ENCODE data around the gene MRPL41. TPM values are rescaled to one million over a fixed set of nuclear protein-coding genes. Genes with fewer than 3 reads are reported as not detected.
A peak's percentile ranks its signal among the peaks of the same experiment; 100 is the strongest.
"Not testable (repeated sequence)": the region's sequence is repeated elsewhere in the genome, so short reads cannot be mapped to it uniquely, and the experiment has no call there.

Gene MRPL41
- polyA plus RNA-seq, 1 donor, result 27.6 TPM

DNA sequence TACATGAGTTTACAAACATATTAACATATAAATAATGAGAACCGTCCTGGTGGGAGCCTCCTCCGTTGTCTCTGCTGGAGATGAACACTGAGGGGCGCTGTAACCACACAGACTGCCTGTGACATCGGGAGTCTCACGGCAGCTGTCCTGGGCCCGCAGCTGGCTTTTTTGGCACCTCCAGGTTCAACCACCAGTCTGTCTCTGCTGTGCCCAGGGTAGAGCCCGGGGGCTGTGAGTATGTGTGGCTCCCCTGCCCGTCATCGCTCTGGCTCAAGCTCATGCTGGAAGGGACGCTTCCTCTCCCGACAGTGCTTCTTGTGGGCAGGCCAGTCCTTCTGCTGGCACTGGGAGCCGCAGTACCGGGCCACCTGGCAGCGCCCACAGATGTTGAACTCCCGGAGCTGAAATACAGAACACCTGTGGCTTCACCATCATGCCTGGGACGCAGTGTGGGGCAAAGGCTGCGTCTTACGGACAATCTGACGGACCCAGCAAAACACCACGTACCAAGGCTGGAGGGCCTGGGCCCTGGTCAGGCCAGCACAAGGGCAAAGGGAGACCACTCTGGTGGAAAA is 30.7 kb downstream of the MRPL41 start:
- DNase-seq (ENCODE audit: low read depth), result no peak

DNA sequence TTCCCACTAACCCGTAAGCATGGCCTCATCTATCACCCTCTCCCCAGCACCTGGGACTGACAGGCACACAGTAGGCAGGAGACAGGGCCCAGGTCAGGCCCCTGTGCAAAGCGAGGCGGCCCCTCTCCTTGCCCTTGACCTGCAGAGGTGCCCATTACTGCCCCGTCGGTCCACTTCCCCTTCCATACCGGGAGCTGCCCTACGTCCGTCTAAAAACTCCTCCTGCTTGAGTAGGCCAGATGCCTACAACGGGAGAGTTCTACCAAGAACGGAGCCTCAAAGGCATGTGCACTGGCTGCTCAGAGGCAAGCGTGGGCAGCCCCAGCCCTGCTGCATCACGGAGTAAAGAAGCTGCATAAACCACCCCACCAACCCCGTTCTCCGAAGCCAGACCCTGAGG is 31.7 kb downstream of the MRPL41 start:
- no peak for DNase-seq (ENCODE audit: low read depth)

DNA sequence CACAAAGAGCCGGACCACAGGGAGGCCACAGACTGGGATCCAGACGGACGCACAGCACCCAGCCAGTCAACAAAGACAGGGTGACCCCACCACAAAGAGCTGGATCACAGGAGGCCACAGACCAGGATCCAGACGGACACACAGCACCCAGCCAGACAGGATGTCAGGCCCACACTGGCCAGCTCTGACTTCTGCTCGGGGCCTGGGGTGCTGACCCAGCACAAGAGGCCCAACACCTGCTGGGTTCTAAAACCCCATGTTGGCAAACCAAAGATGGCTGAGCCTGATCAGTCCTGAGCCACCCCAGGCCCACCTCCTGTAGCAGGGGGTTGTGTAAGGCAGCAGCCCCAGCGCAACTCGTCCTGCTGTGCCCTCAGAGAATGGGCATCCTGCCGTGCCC is 32.3 kb downstream of the MRPL41 start:
- no peak for DNase-seq (ENCODE audit: low read depth)

DNA sequence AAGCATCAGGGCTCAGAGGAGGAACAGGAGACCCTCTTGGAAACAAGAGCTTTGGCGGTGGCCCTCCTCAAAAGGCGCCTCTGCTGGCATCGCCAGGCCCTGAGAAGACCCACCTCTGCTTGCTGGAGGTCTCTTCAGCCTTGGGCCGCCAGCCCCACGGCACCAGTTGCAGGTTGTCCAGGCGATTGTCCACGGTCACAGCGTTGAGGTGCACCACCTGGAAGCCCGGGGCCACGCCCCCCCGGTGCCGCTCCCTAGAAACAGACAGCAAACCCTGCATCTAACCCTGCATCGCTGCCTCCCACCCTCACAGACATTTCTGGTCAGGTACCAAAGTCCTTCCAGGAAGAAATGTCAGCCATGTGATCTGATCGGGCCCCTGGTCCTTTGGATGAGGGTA is 35.2 kb downstream of the MRPL41 start:
- no peak for DNase-seq (ENCODE audit: low read depth)

DNA sequence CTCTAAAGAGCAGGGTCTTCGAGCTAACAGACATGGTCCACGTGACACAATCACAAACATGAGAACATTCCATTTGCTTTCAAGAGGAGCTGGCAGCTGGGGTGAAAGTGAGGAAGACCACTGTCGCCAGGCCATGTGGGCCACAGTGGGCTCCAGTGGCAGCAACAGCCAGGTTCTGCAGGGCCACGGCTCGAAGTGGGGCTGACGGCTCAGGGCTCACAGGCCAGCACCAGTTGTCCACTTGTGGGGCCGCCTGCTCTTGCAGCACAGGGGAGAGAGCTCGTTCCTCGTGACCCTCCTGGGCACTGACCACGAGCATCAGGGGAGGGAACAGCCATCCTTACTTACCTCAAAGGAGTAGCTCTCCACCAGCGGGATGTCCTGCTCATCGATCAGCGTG is 36.6 kb downstream of the MRPL41 start:
- DNase-seq (ENCODE audit: low read depth), result no peak

DNA sequence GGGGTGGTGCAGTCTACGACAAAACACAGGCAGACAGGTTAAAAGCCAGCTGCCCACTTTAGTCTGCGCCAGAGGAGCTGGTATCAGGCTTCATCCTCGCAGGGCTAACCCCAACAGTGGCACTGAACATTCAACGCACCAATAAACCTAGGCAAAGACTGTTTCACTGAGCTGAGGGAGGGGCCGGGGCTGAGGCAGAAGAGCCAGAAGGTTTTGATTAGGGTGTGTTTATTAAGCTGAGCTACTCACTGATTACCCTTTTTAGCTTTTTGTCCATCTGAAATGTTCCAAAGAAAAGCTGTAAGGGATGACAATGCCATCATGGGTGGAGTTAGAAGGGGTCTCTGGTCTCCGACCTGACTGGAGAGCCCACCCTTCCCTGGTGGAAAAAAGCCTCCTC is 37.2 kb downstream of the MRPL41 start:
- no peak for DNase-seq (ENCODE audit: low read depth)

DNA sequence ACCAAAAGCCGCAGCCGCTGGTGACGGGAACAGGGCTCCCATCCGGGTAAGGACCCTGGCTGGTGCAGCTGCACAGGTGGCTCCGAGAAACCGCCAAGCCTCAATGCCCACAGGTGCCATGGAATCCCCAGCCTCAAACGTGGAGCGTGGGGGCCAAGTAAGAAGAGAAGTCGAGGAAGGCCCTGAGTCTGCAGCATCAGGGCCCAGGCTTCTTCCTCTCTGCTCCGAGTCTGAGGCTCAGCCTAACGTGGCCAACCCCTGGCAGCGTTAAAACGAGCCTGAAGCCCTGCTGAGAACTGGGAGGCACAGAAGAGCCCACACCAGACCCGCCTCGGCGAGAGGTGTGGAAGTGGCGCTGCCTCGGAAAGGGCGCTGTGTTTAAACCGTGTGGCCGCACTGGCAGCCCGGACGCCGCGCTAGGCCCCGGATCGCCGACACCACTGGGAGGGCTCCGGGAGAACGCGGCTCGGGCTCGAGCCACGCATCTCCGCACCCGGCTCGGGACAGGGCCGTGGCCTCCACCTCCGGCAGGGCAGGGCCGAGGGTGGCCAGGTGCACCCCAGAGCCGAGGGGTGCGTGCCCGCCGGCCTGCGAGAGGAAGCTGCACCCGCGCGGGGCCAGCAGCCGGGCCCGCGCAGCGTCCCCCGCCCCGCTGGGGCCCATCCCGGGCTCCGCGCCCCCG is 37.9 kb downstream of the MRPL41 start:
- no peak for DNase-seq (ENCODE audit: low read depth)

DNA sequence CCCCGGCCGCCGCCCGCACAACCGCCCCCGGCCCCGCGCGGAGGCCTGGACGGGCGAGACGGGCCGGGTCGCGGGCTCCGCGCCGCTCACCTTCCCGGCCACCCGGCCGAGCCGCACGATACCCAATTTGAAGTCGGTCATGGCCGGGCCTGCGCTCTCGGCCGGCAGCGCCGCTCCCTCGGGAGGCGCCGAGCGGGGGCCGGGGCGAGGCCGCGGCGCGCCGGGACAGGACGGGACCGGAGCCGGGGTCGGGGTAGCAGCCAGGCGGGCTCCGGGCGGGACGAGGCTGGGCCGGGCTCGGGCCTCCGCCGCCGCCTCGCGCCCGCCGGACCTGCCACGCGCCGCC is 38.4 kb downstream of the MRPL41 start:
- no peak for DNase-seq (ENCODE audit: low read depth)

DNA sequence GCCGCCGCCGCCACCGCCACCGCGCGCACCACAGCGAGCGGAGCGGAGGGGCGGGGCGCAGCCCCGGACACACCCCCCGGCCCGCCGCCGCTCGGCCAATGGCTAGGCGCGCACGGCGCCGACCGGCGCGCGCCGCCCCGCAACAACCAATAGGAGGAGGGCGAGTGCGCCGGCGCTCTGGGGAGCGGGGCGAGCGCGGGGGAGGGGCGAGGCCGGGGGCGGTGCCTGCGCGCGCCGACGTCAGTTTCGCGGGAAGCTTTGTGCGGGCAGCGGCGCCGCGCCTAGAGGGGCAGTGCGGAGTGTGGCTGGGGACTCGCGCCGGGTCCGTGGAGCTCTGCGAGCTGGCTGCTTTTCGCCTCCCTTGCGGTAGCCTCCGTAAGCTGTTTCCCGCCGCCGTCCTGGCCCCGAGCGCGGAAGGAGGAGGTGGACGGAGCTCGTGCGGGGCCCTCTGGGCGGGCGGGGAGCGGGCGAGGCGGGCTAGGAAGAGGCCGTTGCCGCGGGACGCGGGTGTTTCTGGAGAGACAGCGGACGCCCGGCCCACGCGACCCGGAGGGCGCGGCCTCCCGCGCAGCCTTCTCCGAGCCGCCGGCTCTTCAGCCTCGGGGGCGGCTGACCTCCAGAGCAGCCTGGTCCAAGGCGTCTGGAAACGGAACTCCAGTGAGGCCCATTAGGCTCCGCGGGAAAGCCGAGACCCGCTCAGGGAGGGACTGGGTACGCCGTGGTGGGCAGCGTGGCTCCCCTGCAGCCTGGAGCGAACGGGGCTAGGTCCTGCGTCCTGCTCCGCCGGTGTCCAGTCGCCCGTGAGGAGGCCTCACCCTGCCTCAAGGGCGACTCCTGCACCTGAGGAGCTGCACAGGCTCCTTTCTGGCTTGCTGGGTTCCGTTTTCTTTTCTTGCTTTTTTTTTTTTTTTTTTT is 39.0 kb downstream of the MRPL41 start, which contains the start of gene ZMYND19:
Gene ZMYND19 (minus strand): TSS at position 44 of the 915 bp plus-strand sequence. CDS start 249 bp downstream, outside the sequence.
- peak; percentile 84 for DNase-seq (ENCODE audit: low read depth)

DNA sequence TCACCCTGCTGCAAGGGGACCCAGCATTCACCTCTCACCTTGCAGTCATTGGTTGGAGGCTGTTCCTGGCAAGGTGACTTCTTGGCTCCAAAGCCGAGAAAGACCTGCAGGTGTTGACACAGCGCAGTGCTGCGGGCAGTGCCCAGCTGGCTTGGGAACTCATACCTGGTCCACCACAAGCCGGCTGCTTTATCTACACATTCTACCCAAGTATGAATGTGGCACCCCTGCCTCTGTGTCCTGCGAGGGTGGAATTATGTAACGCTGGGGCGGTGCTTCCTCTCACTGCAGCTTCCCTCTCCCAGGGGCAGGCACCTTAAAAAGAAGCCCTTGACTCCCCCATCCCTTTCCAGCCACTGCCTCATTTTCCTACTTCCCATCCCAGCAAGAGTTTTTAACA is 41.1 kb downstream of the MRPL41 start:
- no peak for DNase-seq (ENCODE audit: low read depth)

DNA sequence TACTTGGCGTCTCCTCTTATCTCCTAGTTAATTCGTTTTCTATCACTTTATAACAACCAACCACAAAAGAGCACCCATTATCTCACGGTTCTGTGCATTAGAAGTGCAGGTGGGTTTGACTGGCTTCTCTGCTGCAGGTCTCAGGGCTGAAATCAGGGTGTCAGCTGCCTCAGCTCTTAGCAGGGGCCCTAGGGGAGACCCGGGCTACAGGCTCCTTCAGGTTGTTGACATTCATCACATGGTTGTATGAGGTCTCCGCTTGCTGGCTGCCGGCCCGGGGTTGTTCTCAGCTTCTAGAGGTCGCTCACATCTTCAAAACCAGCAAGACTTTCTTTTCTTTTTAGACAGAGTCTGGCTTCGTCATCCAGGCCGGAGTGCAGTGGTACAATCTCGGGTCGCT is 41.5 kb downstream of the MRPL41 start:
- no peak for DNase-seq (ENCODE audit: low read depth)

DNA sequence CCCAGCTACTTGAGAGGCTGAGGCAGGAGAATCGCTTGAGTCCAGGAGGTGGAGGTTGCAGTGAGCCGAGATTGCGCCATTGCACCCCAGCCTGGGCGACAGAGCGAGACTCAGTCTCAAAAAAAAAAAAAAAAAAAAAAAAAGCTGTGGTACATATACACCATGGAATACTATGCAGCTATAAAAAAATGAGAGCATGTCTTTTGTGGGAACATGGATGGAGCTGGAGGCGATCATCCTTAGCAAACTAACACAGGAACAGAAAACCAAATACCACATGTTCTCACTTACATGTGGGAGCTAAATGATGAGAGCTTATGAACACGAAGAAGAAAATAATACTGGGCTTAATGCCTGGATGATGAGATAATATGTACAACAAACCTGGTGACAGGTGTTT is 44.9 kb downstream of the MRPL41 start:
- not testable (repeated sequence) for DNase-seq (ENCODE audit: low read depth)

DNA sequence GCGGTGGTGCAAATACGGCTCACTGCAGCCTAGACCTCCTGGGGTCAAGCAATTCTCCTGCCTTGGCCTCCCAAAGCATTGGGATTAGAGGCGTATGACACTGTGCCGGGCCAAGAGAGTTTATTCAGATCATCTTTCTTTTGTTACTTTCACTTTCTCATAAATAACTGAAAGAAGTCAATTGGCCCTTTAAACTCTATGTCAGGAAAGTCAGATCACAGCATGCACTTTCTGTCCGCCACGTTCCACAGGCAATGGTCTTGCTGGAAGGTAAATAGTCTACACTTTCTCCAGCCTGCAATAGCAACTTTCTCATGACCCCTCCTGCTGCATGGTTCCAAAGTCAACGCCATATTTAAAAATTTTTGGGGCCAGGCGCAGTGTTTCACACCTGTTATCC is 47.3 kb downstream of the MRPL41 start:
- no peak for DNase-seq (ENCODE audit: low read depth)

Other genes starting within 250 kb of the MRPL41 start
- gene NRARP, start 249.6 kb upstream of the MRPL41 start, polyA plus RNA-seq (ENCODE audit: insufficient read length), result 3.8 TPM
- gene EXD3, start 128.7 kb upstream of the MRPL41 start, polyA plus RNA-seq (ENCODE audit: insufficient read length), result 13.0 TPM
- 2.2 TPM for gene NOXA1, start 128.5 kb upstream of the MRPL41 start, polyA plus RNA-seq (ENCODE audit: insufficient read length)
- gene ENTPD8, start 110.5 kb upstream of the MRPL41 start, polyA plus RNA-seq (ENCODE audit: insufficient read length), result 0.46 TPM
- gene NSMF, start 92.5 kb upstream of the MRPL41 start, polyA plus RNA-seq (ENCODE audit: insufficient read length), result 16.9 TPM
- 3.6 TPM for gene PNPLA7, start 1.5 kb upstream of the MRPL41 start, polyA plus RNA-seq (ENCODE audit: insufficient read length)
- 28.0 TPM for gene DPH7, start 27.0 kb downstream of the MRPL41 start, polyA plus RNA-seq (ENCODE audit: insufficient read length)
- 17.7 TPM for gene ZMYND19, start 38.6 kb downstream of the MRPL41 start, polyA plus RNA-seq (ENCODE audit: insufficient read length)
- 43.3 TPM for gene ARRDC1, start 53.8 kb downstream of the MRPL41 start, polyA plus RNA-seq (ENCODE audit: insufficient read length)
- gene EHMT1, start 67.1 kb downstream of the MRPL41 start, polyA plus RNA-seq (ENCODE audit: insufficient read length), result 40.4 TPM